ENCODE measurements around the gene TDRD3.

The TDRD3 gene

GRCh38 chr13:60463787-60464186 is 66.8 kb downstream of the TDRD3 start:
- no peak for DNase-seq

GRCh38 chr13:60467098-60467497 is 70.1 kb downstream of the TDRD3 start:
- DNase-seq, result no peak

- DNase-seq, result no peak
These were observed 82.3 kb downstream of the TDRD3 start for GRCh38 chr13:60479273-60479672.

- DNase-seq, result no peak
These were observed 85.0 kb downstream of the TDRD3 start for GRCh38 chr13:60482012-60482411.

GRCh38 chr13:60484865-60485264 is 87.8 kb downstream of the TDRD3 start:
- no peak for DNase-seq

GRCh38 chr13:60491531-60491930 is 94.5 kb downstream of the TDRD3 start:
- DNase-seq, result no peak

- DNase-seq, result no peak
These were observed 95.2 kb downstream of the TDRD3 start for GRCh38 chr13:60492187-60492586.

GRCh38 chr13:60494296-60494695 is 97.3 kb downstream of the TDRD3 start:
- DNase-seq, result no peak

GRCh38 chr13:60501236-60501635 is 104.2 kb downstream of the TDRD3 start:
- DNase-seq, result no peak

GRCh38 chr13:60509601-60510386 is 112.8 kb downstream of the TDRD3 start:
- DNase-seq, result no peak

GRCh38 chr13:60511637-60512036 is 114.6 kb downstream of the TDRD3 start:
- no peak for DNase-seq

GRCh38 chr13:60514891-60515290 is 117.9 kb downstream of the TDRD3 start:
- no peak for DNase-seq

GRCh38 chr13:60519496-60519895 is 122.5 kb downstream of the TDRD3 start:
- no peak for DNase-seq

GRCh38 chr13:60520902-60521569 is 124.0 kb downstream of the TDRD3 start:
- DNase-seq, result no peak

- no peak for DNase-seq
These were observed 141.5 kb downstream of the TDRD3 start for GRCh38 chr13:60538566-60538965.

GRCh38 chr13:60540276-60540675 is 143.3 kb downstream of the TDRD3 start:
- DNase-seq, result no peak

GRCh38 chr13:60562096-60562780 is 165.2 kb downstream of the TDRD3 start:
- no peak for DNase-seq

- DNase-seq, result no peak
These were observed 174.6 kb downstream of the TDRD3 start for GRCh38 chr13:60571571-60571970.

- DNase-seq, result no peak
These were observed 175.2 kb downstream of the TDRD3 start for GRCh38 chr13:60572003-60572798.

- no peak for DNase-seq
These were observed 175.8 kb downstream of the TDRD3 start for GRCh38 chr13:60572855-60573254.

- DNase-seq, result no peak
These were observed 177.7 kb downstream of the TDRD3 start for GRCh38 chr13:60574735-60575134.

- no peak for DNase-seq
These were observed 178.1 kb downstream of the TDRD3 start for GRCh38 chr13:60575142-60575541.

GRCh38 chr13:60577761-60578160 is 180.7 kb downstream of the TDRD3 start:
- no peak for DNase-seq

Data from activated CD8-positive, alpha-beta memory T cell treated with anti-CD3 and anti-CD28 coated beads for 24 hours (primary cell).